Activated CD8-positive, alpha-beta T cell treated with anti-CD3 and anti-CD28 coated beads for 36 hours (primary cell): ENCODE measurements around the gene CLCN3. TPM values are rescaled to one million over a fixed set of nuclear protein-coding genes. Genes with fewer than 3 reads are reported as not detected.

Experiments used
- ATAC-seq: fragments of 200-7000 bp; cut with Tn5 transposase; one replicate; pipeline ENCODE4 v1.10.0; 2021; ENCODE audit warnings: mild to moderate bottlenecking, moderate library complexity
- CTCF ChIA-PET: fragments of 350-600 bp; sonication (Branson Sonifier 250); formaldehyde crosslinking; loops from one replicate; lab custom pipeline; 2021; ENCODE audit warnings: antibody characterized with exemption; lab: Charles Lee
- POLR2A ChIA-PET: fragments of 350-600 bp; sonication (Branson Sonifier 250); formaldehyde crosslinking; loops from one replicate; lab custom pipeline; 2021; ENCODE audit warnings: antibody characterized with exemption; lab: Charles Lee
- DNase-seq: peaks from one replicate; pipeline ENCODE4 v3.0.0-alpha.2; 2020
- H3K27ac Mint-ChIP-seq: one replicate; pipeline ENCODE4 v1.8.0; 2021; ENCODE audit warnings: mild to moderate bottlenecking, mixed read lengths
- H3K27me3 Mint-ChIP-seq: one replicate; pipeline ENCODE4 v1.8.0; 2021; ENCODE audit warnings: mixed read lengths
- H3K36me3 Mint-ChIP-seq: one replicate; pipeline ENCODE4 v1.8.0; 2021; ENCODE audit warnings: low read depth, mixed read lengths
- H3K4me1 Mint-ChIP-seq: one replicate; pipeline ENCODE4 v1.8.0; 2021; ENCODE audit warnings: low read depth, mixed read lengths
- H3K4me3 Mint-ChIP-seq: one replicate; pipeline ENCODE4 v1.8.0; 2021; ENCODE audit warnings: mild to moderate bottlenecking, moderate library complexity, mixed read lengths
- H3K9me3 Mint-ChIP-seq: one replicate; pipeline ENCODE4 v1.8.0; 2021; ENCODE audit warnings: mixed read lengths
- intact Hi-C: fragments of 100-400 bp; cut with micrococcal nuclease; formaldehyde crosslinking; loops from one replicate; pipeline ENCODE4 v1.10.0; 2022
- total RNA-seq, 2 experiments: library from RNA; stranded (reverse); gene quantifications; one replicate each; pipeline ENCODE4 v1.2.3, GENCODE V29; 2021
- TF ChIP-seq, protein P1 (sequence below): fragments of 200-600 bp; IDR thresholded peaks from one replicate; pipeline ENCODE4 v1.8.0; 2022; ENCODE audit warnings: antibody characterized with exemption, mild to moderate bottlenecking

The CLCN3 gene
- total RNA-seq, 2 experiments from 2014 or later: 18.5 to 21.6 TPM

DNA sequence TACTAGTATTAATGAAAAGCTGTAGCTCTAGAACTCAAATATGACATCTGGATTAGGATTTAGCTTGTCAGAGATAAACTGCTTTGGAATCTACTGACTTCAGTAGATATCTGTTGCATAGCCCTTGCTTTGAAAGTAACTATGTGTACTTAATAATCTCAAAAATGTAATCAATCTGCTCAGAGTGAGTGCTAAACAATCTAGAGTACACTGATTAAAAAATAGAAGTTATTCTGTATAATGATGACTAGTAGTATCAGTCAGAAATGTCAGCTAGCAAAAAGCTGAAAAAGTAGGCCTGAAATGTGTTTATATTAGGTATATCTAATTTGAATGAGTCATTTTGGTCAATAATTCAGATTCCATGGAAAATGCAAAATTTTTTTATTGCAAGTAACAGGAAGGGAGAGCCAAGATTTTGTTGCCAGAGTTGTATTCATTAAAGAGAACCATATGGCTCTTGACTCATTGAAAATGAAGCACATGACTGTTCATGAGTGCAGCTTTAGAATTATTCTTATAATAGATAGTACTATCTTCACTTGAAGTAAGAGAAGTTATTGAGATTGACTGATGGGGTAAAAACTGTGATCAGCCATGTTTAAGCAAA is 20.0 kb downstream of the CLCN3 start:
- CTCF ChIA-PET: no interaction called here
- H3K27me3 Mint-ChIP-seq: no peaks in the 10 kb centered on the region
- intact Hi-C loops: no loop called here
- no peak for DNase-seq
- peaks cover 6% of the 10 kb centered on the region for H3K4me1 Mint-ChIP-seq
- H3K36me3 Mint-ChIP-seq: peaks cover 32% of the 10 kb centered on the region
- TF ChIP-seq, protein P1, sequence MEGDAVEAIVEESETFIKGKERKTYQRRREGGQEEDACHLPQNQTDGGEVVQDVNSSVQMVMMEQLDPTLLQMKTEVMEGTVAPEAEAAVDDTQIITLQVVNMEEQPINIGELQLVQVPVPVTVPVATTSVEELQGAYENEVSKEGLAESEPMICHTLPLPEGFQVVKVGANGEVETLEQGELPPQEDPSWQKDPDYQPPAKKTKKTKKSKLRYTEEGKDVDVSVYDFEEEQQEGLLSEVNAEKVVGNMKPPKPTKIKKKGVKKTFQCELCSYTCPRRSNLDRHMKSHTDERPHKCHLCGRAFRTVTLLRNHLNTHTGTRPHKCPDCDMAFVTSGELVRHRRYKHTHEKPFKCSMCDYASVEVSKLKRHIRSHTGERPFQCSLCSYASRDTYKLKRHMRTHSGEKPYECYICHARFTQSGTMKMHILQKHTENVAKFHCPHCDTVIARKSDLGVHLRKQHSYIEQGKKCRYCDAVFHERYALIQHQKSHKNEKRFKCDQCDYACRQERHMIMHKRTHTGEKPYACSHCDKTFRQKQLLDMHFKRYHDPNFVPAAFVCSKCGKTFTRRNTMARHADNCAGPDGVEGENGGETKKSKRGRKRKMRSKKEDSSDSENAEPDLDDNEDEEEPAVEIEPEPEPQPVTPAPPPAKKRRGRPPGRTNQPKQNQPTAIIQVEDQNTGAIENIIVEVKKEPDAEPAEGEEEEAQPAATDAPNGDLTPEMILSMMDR: no peak
- no peak overlapping the region for H3K4me3 Mint-ChIP-seq
- POLR2A ChIA-PET: no interaction called here
- H3K9me3 Mint-ChIP-seq: no peaks in the 10 kb centered on the region
- no peak for ATAC-seq
- H3K27ac Mint-ChIP-seq: no peak overlapping the region

- no peak for ATAC-seq
- DNase-seq: no peak
- intact Hi-C loops: no loop called here
- ChIA-PET POLR2A (no interaction called here), CTCF (interaction anchor here (0.9 to 1.6 kb wide), 4 partner anchors 11 to 25 kb away, joined by 4 to 5 read pairs (median 4); partner anchors contain the start of gene CLCN3)
- Mint-ChIP-seq H3K36me3 (peaks cover 13% of the 10 kb centered on the region), H3K4me1 (peaks cover 2% of the 10 kb centered on the region), H3K9me3 (no peaks in the 10 kb centered on the region), H3K27me3 (no peaks in the 10 kb centered on the region), H3K4me3 (no peak overlapping the region), H3K27ac (no peak overlapping the region)
- TF ChIP-seq, protein P1: no peak
These were observed 24.4 kb downstream of the CLCN3 start for GRCh38 chr4:169644802-169645201.

DNA sequence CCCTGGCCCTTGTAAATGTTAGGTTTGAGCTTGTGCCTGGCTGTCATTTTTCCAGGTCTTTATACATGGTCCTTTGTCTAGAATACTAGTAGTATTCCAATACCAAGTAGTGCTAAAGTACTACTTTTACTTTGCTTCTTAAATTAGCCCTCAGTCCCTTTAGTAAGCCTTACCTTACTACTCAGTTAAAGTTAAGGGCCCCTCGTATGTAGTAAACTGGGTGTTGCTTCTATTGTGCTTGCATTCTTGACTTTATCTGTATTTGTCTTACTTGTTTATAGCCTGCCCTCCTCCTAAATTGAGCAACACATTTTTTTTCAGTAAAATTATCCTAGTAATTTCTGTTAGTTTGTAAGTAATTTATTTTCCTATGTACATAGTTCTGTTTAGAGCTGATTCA is 25.2 kb downstream of the CLCN3 start:
- Mint-ChIP-seq H3K27ac (no peak overlapping the region), H3K4me1 (peaks cover 5% of the 10 kb centered on the region), H3K9me3 (no peaks in the 10 kb centered on the region), H3K27me3 (no peaks in the 10 kb centered on the region), H3K4me3 (no peak overlapping the region), H3K36me3 (peaks cover 9% of the 10 kb centered on the region)
- ChIA-PET CTCF (interaction anchor here (0.9 to 1.6 kb wide), 3 partner anchors 12 to 26 kb away, joined by 4 to 5 read pairs (median 5); partner anchors contain the start of gene CLCN3), POLR2A (no interaction called here)
- DNase-seq: no peak
- TF ChIP-seq, protein P1: no peak
- intact Hi-C loops: no loop called here
- no peak for ATAC-seq

- Mint-ChIP-seq H3K27ac (no peak overlapping the region), H3K4me1 (peaks cover 27% of the 10 kb centered on the region), H3K27me3 (no peaks in the 10 kb centered on the region), H3K9me3 (no peaks in the 10 kb centered on the region), H3K4me3 (no peak overlapping the region), H3K36me3 (peaks cover 4% of the 10 kb centered on the region)
- TF ChIP-seq, protein P1: no peak
- intact Hi-C loops: no loop called here
- DNase-seq (no peak), ATAC-seq (no peak)
- CTCF ChIA-PET: interaction anchor here (1.1 to 1.5 kb wide), 2 partner anchors 15 to 36 kb away, joined by 3 to 4 read pairs; no protein-coding TSS in a partner anchor
- POLR2A ChIA-PET: interaction anchor here (0.7 kb wide), 1 partner anchor 354 kb away, joined by 4 read pairs; no protein-coding TSS in a partner anchor
These were observed 29.3 kb downstream of the CLCN3 start for GRCh38 chr4:169649545-169650226.
